ENCODE results near the gene NGFR. TPM values are rescaled to one million over a fixed set of nuclear protein-coding genes. Genes with fewer than 3 reads are reported as not detected.

NGFR gene
- 10 to 100 TPM; 11.3 to 20.6 TPM for total RNA-seq
- polyA plus RNA-seq (ENCODE audit: insufficient read depth, low read depth, low replicate concordance) = 21.5 TPM
- long read RNA-seq, donor 1, transcript NGFR-201 (6 exons, 3,417 nt) = major isoform, 11 of 19 reads
- long read RNA-seq, donor 1, partial matches to known transcripts = 8 of 19 reads
- long read RNA-seq, donor 1, other reads (novel, unspliced or antisense) = 0 of 19 reads
- long read RNA-seq, donor 2, transcript NGFR-201 (6 exons, 3,417 nt) = major isoform, 11 of 11 reads
- long read RNA-seq, donor 2, partial matches to known transcripts = 0 of 11 reads
- long read RNA-seq, donor 2, other reads (novel, unspliced or antisense) = 0 of 11 reads

GRCh38 chr17:49494986-49495841 is at the start of gene NGFR:
NGFR (plus strand) TSS chr17:49495293; CDS start chr17:49495418, 125 bp downstream.
- peaks cover 24% of the 10 kb centered on the region for H3K4me1 ChIP-seq
- TF ChIP-seq CTCF (IDR thresholded peaks at IDR 0.05) (no peak), POLR2A (IDR thresholded peaks at IDR 0.05) (no peak)
- no peaks in the 10 kb centered on the region for H3K9me3 ChIP-seq
- H3K27ac ChIP-seq = no peak within 1 kb of the TSS
- H3K4me3 ChIP-seq = peak within 1 kb of the TSS; percentile 45 to 52
- no peaks in the 10 kb centered on the region for H3K36me3 ChIP-seq (ENCODE audit: low read depth, missing control alignments)
- intact Hi-C loops (cut with DNase I; ENCODE audit: low total_unique reads) = loop anchor here (5.0 kb wide), 1 partner anchor 57 kb away; no protein-coding TSS in a partner anchor
- no peaks in the 10 kb centered on the region for H3K27me3 ChIP-seq
- peak; percentile 41 for DNase-seq
- 1 to 2% methylated on average over 29 to 64 of the region's 79 CpGs for WGBS, 2 donors

- H3K9me3 ChIP-seq = no peaks in the 10 kb centered on the region
- no peaks in the 10 kb centered on the region for H3K36me3 ChIP-seq (ENCODE audit: low read depth, missing control alignments)
- no peak for TF ChIP-seq POLR2A (IDR thresholded peaks at IDR 0.05)
- no peak for TF ChIP-seq CTCF (IDR thresholded peaks at IDR 0.05)
- no peak overlapping the region for H3K4me3 ChIP-seq
- no peak overlapping the region for H3K27ac ChIP-seq
- H3K27me3 ChIP-seq = no peaks in the 10 kb centered on the region
- no peaks in the 10 kb centered on the region for H3K4me1 ChIP-seq
- 83 to 91% methylated on average over 5 to 7 of the region's 7 CpGs for WGBS, 2 donors
- no peak for DNase-seq
- intact Hi-C loops (cut with DNase I; ENCODE audit: low total_unique reads) = no loop called here
These were observed 49.5 kb upstream of the NGFR start for GRCh38 chr17:49445591-49445990.

GRCh38 chr17:49447628-49448302 is 47.3 kb upstream of the NGFR start:
- no peak overlapping the region for H3K4me3 ChIP-seq
- H3K9me3 ChIP-seq = no peaks in the 10 kb centered on the region
- no peaks in the 10 kb centered on the region for H3K36me3 ChIP-seq (ENCODE audit: low read depth, missing control alignments)
- intact Hi-C loops (cut with DNase I; ENCODE audit: low total_unique reads) = no loop called here
- TF ChIP-seq CTCF (IDR thresholded peaks at IDR 0.05) = no peak
- TF ChIP-seq POLR2A (IDR thresholded peaks at IDR 0.05) = no peak
- no peaks in the 10 kb centered on the region for H3K27me3 ChIP-seq
- WGBS, 2 donors = 83 to 86% methylated on average over 9 of the region's 9 CpGs
- no peak for DNase-seq
- H3K27ac ChIP-seq = no peak overlapping the region
- no peaks in the 10 kb centered on the region for H3K4me1 ChIP-seq

- Histone ChIP-seq H3K27ac (no peak overlapping the region), H3K4me3 (no peak overlapping the region), H3K27me3 (no peaks in the 10 kb centered on the region), H3K4me1 (no peaks in the 10 kb centered on the region), H3K36me3 (ENCODE audit: low read depth, missing control alignments) (no peaks in the 10 kb centered on the region), H3K9me3 (no peaks in the 10 kb centered on the region)
- TF ChIP-seq CTCF (IDR thresholded peaks at IDR 0.05) (no peak), POLR2A (IDR thresholded peaks at IDR 0.05) (no peak)
- WGBS, 2 donors = 90 to 93% methylated on average over 4 of the region's 4 CpGs
- intact Hi-C loops (cut with DNase I; ENCODE audit: low total_unique reads) = no loop called here
- no peak for DNase-seq
These were observed 44.9 kb upstream of the NGFR start for GRCh38 chr17:49450181-49450580.

All from testis (tissue), 5 donors.